Activated naive CD8-positive, alpha-beta T cell treated with anti-CD3 and anti-CD28 coated beads, Interleukin-2, amount 10 ng/mL, durations not matched to agents 7 days and 5 days (primary cell): ENCODE measurements around the gene METTL25B. TPM values are rescaled to one million over a fixed set of nuclear protein-coding genes. Genes with fewer than 3 reads are reported as not detected.

Experiments
- ATAC-seq: fragments of 150-1000 bp; cut with Tn5 transposase; one replicate; pipeline ENCODE4 v1.10.0; 2021; ENCODE audit warnings: low read depth, moderate library complexity
- POLR2A ChIA-PET: fragments of 350-600 bp; sonication (Branson Sonifier 250); formaldehyde crosslinking; loops from one replicate; lab custom pipeline; 2021; ENCODE audit warnings: antibody characterized with exemption; lab: Charles Lee
- DNase-seq: peaks from one replicate; pipeline ENCODE4 v3.0.0; 2021
- H3K27ac Mint-ChIP-seq: one replicate; pipeline ENCODE4 v1.8.0; 2022; ENCODE audit warnings: mild to moderate bottlenecking, mixed read lengths
- H3K27me3 Mint-ChIP-seq: one replicate; pipeline ENCODE4 v1.8.0; 2022; ENCODE audit warnings: mild to moderate bottlenecking, moderate library complexity, mixed read lengths
- H3K36me3 Mint-ChIP-seq: one replicate; pipeline ENCODE4 v1.8.0; 2021; ENCODE audit warnings: mild to moderate bottlenecking, mixed read lengths
- H3K4me1 Mint-ChIP-seq: one replicate; pipeline ENCODE4 v1.8.0; 2021; ENCODE audit warnings: mixed read lengths
- H3K4me3 Mint-ChIP-seq: one replicate; pipeline ENCODE4 v1.8.0; 2022; ENCODE audit warnings: mild to moderate bottlenecking, moderate library complexity, mixed read lengths
- H3K9me3 Mint-ChIP-seq: one replicate; pipeline ENCODE4 v1.8.0; 2021; ENCODE audit warnings: mixed read lengths
- total RNA-seq, 2 experiments: library from RNA; stranded (reverse); gene quantifications; one replicate each; pipeline ENCODE4 v1.2.3, GENCODE V29; 2021

METTL25B gene
- total RNA-seq, 2 experiments from 2014 or later = 34.6 to 35.1 TPM

GRCh38 chr1:156705321-156705917 lies 22.9 kb upstream of the METTL25B start, which contains the start of gene CRABP2:
TSS of gene CRABP2 (minus strand) at chr1:156705583. CDS start at chr1:156705446, 137 bp downstream.
- H3K36me3 Mint-ChIP-seq = no peaks in the 10 kb centered on the region
- ATAC-seq (no peak), DNase-seq (no peak)

GRCh38 chr1:156705918-156706656 lies 22.2 kb upstream of the METTL25B start:
- Mint-ChIP-seq H3K4me1 (peaks cover 21% of the 10 kb centered on the region), H3K9me3 (no peaks in the 10 kb centered on the region), H3K27ac (peak overlapping the region; percentile 15), H3K27me3 (peaks cover 45% of the 10 kb centered on the region), H3K36me3 (no peaks in the 10 kb centered on the region), H3K4me3 (peak overlapping the region; percentile 88)
- peak; percentile 67 for ATAC-seq
- DNase-seq = peak; percentile 77
- POLR2A ChIA-PET = interaction anchor here (0.8 to 1.5 kb wide), 7 partner anchors 10 to 61 kb away, joined by 3 to 8 read pairs (median 4); partner anchors contain the start of genes ISG20L2, METTL25B and PRCC

More at GRCh38 chr1:156705321-156705917, 22.9 kb upstream of the METTL25B start, which contains the start of gene CRABP2:
- peaks cover 24% of the 10 kb centered on the region for H3K4me1 Mint-ChIP-seq
- H3K9me3 Mint-ChIP-seq = no peaks in the 10 kb centered on the region
- peak within 1 kb of the TSS; percentile 88 for H3K4me3 Mint-ChIP-seq
- POLR2A ChIA-PET = interaction anchor here (0.8 to 1.5 kb wide), 7 partner anchors 11 to 62 kb away, joined by 3 to 8 read pairs (median 3); partner anchors contain the start of genes ISG20L2, METTL25B and PRCC
- H3K27ac Mint-ChIP-seq = peak within 1 kb of the TSS; percentile 15
- H3K27me3 Mint-ChIP-seq = peaks cover 45% of the 10 kb centered on the region

GRCh38 chr1:156706657-156707416 lies 21.4 kb upstream of the METTL25B start:
- Mint-ChIP-seq H3K36me3 (no peaks in the 10 kb centered on the region), H3K27ac (no peak overlapping the region), H3K4me3 (peak overlapping the region; percentile 88), H3K27me3 (peaks cover 45% of the 10 kb centered on the region), H3K9me3 (no peaks in the 10 kb centered on the region), H3K4me1 (peaks cover 17% of the 10 kb centered on the region)
- ATAC-seq (peak; percentile 6), DNase-seq (no peak)
- POLR2A ChIA-PET = interaction anchor here (0.9 to 1.9 kb wide), 6 partner anchors 9 to 22 kb away, joined by 3 to 8 read pairs (median 4); partner anchors contain the start of genes ISG20L2 and METTL25B

GRCh38 chr1:156707417-156708217 lies 20.7 kb upstream of the METTL25B start:
- POLR2A ChIA-PET = interaction anchor here (0.9 to 1.9 kb wide), 2 partner anchors 13 to 18 kb away, joined by 3 to 6 read pairs; no protein-coding TSS in a partner anchor
- peak overlapping the region; percentile 15 for H3K4me3 Mint-ChIP-seq
- ATAC-seq = no peak
- peaks cover 39% of the 10 kb centered on the region for H3K27me3 Mint-ChIP-seq
- DNase-seq = no peak
- no peak overlapping the region for H3K27ac Mint-ChIP-seq
- peaks cover 17% of the 10 kb centered on the region for H3K4me1 Mint-ChIP-seq
- no peaks in the 10 kb centered on the region for H3K9me3 Mint-ChIP-seq
- no peaks in the 10 kb centered on the region for H3K36me3 Mint-ChIP-seq

DNA sequence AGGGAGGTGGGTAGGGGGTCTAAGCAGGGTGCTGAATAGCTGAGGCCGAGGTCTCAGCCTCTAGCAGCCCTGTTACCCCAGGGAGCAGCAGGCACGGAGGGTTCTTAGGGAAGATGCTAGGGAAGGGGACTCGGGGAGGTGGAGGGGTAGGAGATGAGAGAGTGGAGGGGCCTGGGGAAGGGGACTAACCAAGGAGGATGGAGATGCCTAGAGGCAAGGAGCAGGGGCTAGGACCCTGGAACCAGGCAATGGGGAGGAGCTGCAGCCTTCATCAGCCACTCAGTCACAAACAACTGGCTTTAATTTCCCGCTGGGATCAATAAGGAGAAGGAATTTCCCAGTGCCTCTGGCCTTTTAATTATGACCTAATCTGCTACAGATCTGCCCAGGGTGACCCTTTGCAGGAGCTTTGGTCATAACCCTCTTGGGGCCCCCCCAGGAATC lies 20.0 kb upstream of the METTL25B start:
- Mint-ChIP-seq H3K27ac (no peak overlapping the region), H3K4me3 (no peak overlapping the region), H3K36me3 (no peaks in the 10 kb centered on the region), H3K9me3 (no peaks in the 10 kb centered on the region), H3K27me3 (peaks cover 33% of the 10 kb centered on the region), H3K4me1 (peaks cover 17% of the 10 kb centered on the region)
- DNase-seq (no peak), ATAC-seq (no peak)
- POLR2A ChIA-PET = interaction anchor here (1.9 kb wide), 1 partner anchor 19 kb away, joined by 6 read pairs; no protein-coding TSS in a partner anchor

GRCh38 chr1:156709031-156709430 lies 19.2 kb upstream of the METTL25B start:
- H3K27me3 Mint-ChIP-seq = peaks cover 26% of the 10 kb centered on the region
- ATAC-seq (no peak), DNase-seq (no peak)
- no peak overlapping the region for H3K4me3 Mint-ChIP-seq
- peaks cover 17% of the 10 kb centered on the region for H3K4me1 Mint-ChIP-seq
- no peaks in the 10 kb centered on the region for H3K36me3 Mint-ChIP-seq
- POLR2A ChIA-PET = no interaction called here
- no peaks in the 10 kb centered on the region for H3K9me3 Mint-ChIP-seq
- peak overlapping the region; percentile 4 for H3K27ac Mint-ChIP-seq

GRCh38 chr1:156709757-156710489 lies 18.3 kb upstream of the METTL25B start:
- ATAC-seq = no peak
- H3K4me1 Mint-ChIP-seq = peaks cover 17% of the 10 kb centered on the region
- POLR2A ChIA-PET = no interaction called here
- DNase-seq = no peak
- peaks cover 2% of the 10 kb centered on the region for H3K36me3 Mint-ChIP-seq
- H3K27me3 Mint-ChIP-seq = peaks cover 19% of the 10 kb centered on the region
- H3K4me3 Mint-ChIP-seq = no peak overlapping the region
- peak overlapping the region; percentile 4 for H3K27ac Mint-ChIP-seq
- H3K9me3 Mint-ChIP-seq = no peaks in the 10 kb centered on the region

- no peak for ATAC-seq
- peaks cover 7% of the 10 kb centered on the region for H3K27me3 Mint-ChIP-seq
Measured at GRCh38 chr1:156711011-156711817, 17.1 kb upstream of the METTL25B start.

DNA sequence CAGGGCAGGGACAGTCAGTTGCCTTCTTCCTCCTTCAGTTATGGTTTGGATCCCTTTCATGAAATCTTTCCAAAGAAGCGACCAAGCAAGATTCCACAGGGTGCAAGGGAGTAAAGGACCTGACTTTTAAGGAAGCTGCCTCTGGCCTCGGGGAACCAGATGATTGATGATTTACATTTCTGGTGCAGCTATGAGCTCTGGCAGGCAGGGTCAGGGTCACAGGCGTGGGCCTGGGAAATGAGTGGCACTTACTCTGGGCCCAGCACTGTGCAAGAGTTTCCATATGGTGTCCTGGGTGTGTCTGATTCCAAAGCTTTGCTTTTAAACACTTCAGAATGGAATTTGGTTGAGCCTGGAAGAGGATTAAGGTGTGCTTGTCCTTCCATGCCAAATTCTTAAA lies 15.6 kb upstream of the METTL25B start:
- Mint-ChIP-seq H3K27ac (no peak overlapping the region), H3K27me3 (no peaks in the 10 kb centered on the region), H3K36me3 (peaks cover 10% of the 10 kb centered on the region), H3K9me3 (no peaks in the 10 kb centered on the region), H3K4me1 (peaks cover 3% of the 10 kb centered on the region), H3K4me3 (no peak overlapping the region)
- no peak for DNase-seq
- POLR2A ChIA-PET = no interaction called here
- no peak for ATAC-seq

More at GRCh38 chr1:156711011-156711817, 17.1 kb upstream of the METTL25B start:
- no peak overlapping the region for H3K4me3 Mint-ChIP-seq
- no peak for DNase-seq
- POLR2A ChIA-PET = interaction anchor here (1.3 kb wide), 1 partner anchor 15 kb away, joined by 4 read pairs; no protein-coding TSS in a partner anchor
- H3K36me3 Mint-ChIP-seq = peaks cover 7% of the 10 kb centered on the region
- H3K9me3 Mint-ChIP-seq = no peaks in the 10 kb centered on the region
- H3K27ac Mint-ChIP-seq = no peak overlapping the region
- peaks cover 7% of the 10 kb centered on the region for H3K4me1 Mint-ChIP-seq

DNA sequence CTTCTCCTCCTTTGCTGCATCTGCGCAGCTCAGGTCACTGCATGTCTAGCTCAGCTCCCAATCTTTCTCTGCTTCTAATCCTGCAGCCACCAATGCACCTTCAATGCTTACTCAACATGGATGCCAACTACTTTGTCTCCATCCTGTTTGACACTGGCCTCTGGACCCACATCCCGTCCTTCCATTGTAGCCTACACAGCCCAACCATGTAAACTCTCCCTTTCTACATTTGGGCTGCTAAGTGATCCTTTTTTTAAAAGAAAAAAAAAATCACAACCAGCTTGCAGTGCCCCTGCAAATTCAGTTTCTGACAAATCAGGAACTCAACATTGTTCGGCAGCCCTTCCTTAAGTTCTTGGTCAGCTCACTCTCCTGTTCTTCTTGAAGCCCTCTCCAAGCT lies 13.4 kb upstream of the METTL25B start:
- Mint-ChIP-seq H3K36me3 (peaks cover 12% of the 10 kb centered on the region), H3K4me1 (peaks cover 3% of the 10 kb centered on the region), H3K27ac (no peak overlapping the region), H3K9me3 (no peaks in the 10 kb centered on the region), H3K27me3 (no peaks in the 10 kb centered on the region), H3K4me3 (no peak overlapping the region)
- POLR2A ChIA-PET = no interaction called here
- ATAC-seq = no peak
- DNase-seq = no peak

DNA sequence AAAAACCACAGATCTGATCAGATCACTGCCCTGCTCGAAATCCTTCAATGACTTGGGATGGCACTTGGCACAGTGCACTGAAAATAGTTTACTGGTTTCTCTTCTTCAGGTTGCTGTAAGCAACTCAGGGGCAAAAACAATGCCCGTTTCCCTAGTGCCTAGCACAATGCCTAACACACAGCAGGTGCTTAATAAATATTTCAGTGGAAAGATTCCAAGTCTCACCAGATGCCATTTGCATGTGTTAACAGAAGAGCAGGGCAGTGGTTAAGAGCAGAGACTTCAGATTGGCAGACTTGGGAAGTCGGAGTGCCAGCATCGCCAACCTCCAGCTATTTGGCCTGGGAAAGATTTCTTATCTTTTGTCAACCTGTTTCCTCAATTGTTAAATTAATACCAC lies 10.9 kb upstream of the METTL25B start:
- Mint-ChIP-seq H3K36me3 (peaks cover 17% of the 10 kb centered on the region), H3K27ac (no peak overlapping the region), H3K4me1 (peaks cover 3% of the 10 kb centered on the region), H3K27me3 (no peaks in the 10 kb centered on the region), H3K4me3 (no peak overlapping the region), H3K9me3 (no peaks in the 10 kb centered on the region)
- DNase-seq (no peak), ATAC-seq (no peak)
- POLR2A ChIA-PET = interaction anchor here (0.7 kb wide), 1 partner anchor 27 kb away, joined by 4 read pairs; no protein-coding TSS in a partner anchor
